Left kidney (tissue), 2 donors: Measurements from ENCODE around the gene BATF. TPM values are rescaled to one million over a fixed set of nuclear protein-coding genes. Genes with fewer than 3 reads are reported as not detected.
A peak's percentile ranks its signal among the peaks of the same experiment; 100 is the strongest.

Experiments
- DNase-seq: peaks from one replicate; pipeline ENCODE4 v3.0.0-alpha.2; 2013
- polyA plus RNA-seq: library from polyadenylated mRNA; unstranded; fragments of 120-200 nt; gene quantifications from one replicate; pipeline ENCODE4 v1.2.1, GENCODE V29; 2013; ENCODE audit not compliant: insufficient read length

Gene BATF
- polyA plus RNA-seq, 1 donor, result not detected

- DNase-seq, result no peak
Measured at GRCh38 chr14:75562089-75562488, 39.8 kb downstream of the BATF start.

- DNase-seq, result no peak
Measured at GRCh38 chr14:75562489-75562888, 40.2 kb downstream of the BATF start.

GRCh38 chr14:75563931-75564330 lies 41.7 kb downstream of the BATF start:
- DNase-seq, result no peak

GRCh38 chr14:75565056-75565455 lies 42.8 kb downstream of the BATF start:
- DNase-seq, result no peak

GRCh38 chr14:75566321-75566720 lies 44.1 kb downstream of the BATF start:
- no peak for DNase-seq

- DNase-seq, result no peak
Measured at GRCh38 chr14:75566752-75567151, 44.5 kb downstream of the BATF start.

- no peak for DNase-seq
Measured at GRCh38 chr14:75568140-75568539, 45.9 kb downstream of the BATF start.

- no peak for DNase-seq
Measured at GRCh38 chr14:75568791-75569190, 46.5 kb downstream of the BATF start.

GRCh38 chr14:75570797-75571196 lies 48.5 kb downstream of the BATF start:
- DNase-seq, result no peak

GRCh38 chr14:75572104-75572503 lies 49.8 kb downstream of the BATF start:
- no peak for DNase-seq

GRCh38 chr14:75577090-75577489 lies 54.8 kb downstream of the BATF start:
- no peak for DNase-seq

- peak; percentile 82 for DNase-seq
Measured at GRCh38 chr14:75577729-75578101, 55.4 kb downstream of the BATF start.

- peak; percentile 62 for DNase-seq
Measured at GRCh38 chr14:75578102-75578785, 56.0 kb downstream of the BATF start, which contains the start of gene FLVCR2. Gene FLVCR2 (plus strand): TSS chr14:75578620. CDS start chr14:75578973, 353 bp downstream.

GRCh38 chr14:75578786-75579337 lies 56.6 kb downstream of the BATF start:
- peak; percentile 59 for DNase-seq

- DNase-seq, result no peak
Measured at GRCh38 chr14:75579338-75579864, 57.1 kb downstream of the BATF start.

- DNase-seq, result no peak
Measured at GRCh38 chr14:75579882-75580281, 57.6 kb downstream of the BATF start.

GRCh38 chr14:75587388-75587787 lies 65.1 kb downstream of the BATF start:
- DNase-seq, result no peak

- DNase-seq, result no peak
Measured at GRCh38 chr14:75589931-75590330, 67.7 kb downstream of the BATF start.

GRCh38 chr14:75591331-75591946 lies 69.2 kb downstream of the BATF start:
- no peak for DNase-seq

GRCh38 chr14:75591987-75592575 lies 69.8 kb downstream of the BATF start:
- no peak for DNase-seq

- no peak for DNase-seq
Measured at GRCh38 chr14:75595226-75595625, 73.0 kb downstream of the BATF start.
